Measurements from ENCODE around the gene FOXR1.

DNA sequence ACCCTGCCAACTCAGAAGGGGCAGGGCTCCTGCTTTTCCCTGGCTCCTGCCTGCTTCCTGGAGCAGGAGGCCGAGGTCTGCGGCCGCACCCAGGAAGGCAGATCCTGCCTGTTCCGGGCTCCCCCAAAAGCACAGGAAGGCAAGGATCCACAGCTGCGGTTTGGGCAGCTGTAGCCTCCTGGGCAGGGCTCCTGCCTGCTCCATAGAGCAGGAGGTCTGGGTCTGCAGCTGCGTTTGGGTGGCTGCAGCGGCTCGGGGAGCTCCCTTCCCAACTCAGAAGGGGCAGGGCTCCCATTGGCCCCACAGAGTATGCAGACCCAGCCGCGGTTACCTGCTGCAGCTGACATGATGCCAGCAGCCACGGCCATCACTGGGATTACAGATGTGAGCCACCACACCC is 10.0 kb upstream of the FOXR1 start:
- TF ChIP-seq, protein P1, sequence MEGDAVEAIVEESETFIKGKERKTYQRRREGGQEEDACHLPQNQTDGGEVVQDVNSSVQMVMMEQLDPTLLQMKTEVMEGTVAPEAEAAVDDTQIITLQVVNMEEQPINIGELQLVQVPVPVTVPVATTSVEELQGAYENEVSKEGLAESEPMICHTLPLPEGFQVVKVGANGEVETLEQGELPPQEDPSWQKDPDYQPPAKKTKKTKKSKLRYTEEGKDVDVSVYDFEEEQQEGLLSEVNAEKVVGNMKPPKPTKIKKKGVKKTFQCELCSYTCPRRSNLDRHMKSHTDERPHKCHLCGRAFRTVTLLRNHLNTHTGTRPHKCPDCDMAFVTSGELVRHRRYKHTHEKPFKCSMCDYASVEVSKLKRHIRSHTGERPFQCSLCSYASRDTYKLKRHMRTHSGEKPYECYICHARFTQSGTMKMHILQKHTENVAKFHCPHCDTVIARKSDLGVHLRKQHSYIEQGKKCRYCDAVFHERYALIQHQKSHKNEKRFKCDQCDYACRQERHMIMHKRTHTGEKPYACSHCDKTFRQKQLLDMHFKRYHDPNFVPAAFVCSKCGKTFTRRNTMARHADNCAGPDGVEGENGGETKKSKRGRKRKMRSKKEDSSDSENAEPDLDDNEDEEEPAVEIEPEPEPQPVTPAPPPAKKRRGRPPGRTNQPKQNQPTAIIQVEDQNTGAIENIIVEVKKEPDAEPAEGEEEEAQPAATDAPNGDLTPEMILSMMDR (IDR thresholded peaks at IDR 0.05; ENCODE audit: low read depth, low read length), result no peak
- TF ChIP-seq, protein P2, sequence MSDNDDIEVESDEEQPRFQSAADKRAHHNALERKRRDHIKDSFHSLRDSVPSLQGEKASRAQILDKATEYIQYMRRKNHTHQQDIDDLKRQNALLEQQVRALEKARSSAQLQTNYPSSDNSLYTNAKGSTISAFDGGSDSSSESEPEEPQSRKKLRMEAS (IDR thresholded peaks at IDR 0.05; ENCODE audit: low read depth, low read length), result no peak
